ENCODE measurements around the gene ANKUB1.

DNA sequence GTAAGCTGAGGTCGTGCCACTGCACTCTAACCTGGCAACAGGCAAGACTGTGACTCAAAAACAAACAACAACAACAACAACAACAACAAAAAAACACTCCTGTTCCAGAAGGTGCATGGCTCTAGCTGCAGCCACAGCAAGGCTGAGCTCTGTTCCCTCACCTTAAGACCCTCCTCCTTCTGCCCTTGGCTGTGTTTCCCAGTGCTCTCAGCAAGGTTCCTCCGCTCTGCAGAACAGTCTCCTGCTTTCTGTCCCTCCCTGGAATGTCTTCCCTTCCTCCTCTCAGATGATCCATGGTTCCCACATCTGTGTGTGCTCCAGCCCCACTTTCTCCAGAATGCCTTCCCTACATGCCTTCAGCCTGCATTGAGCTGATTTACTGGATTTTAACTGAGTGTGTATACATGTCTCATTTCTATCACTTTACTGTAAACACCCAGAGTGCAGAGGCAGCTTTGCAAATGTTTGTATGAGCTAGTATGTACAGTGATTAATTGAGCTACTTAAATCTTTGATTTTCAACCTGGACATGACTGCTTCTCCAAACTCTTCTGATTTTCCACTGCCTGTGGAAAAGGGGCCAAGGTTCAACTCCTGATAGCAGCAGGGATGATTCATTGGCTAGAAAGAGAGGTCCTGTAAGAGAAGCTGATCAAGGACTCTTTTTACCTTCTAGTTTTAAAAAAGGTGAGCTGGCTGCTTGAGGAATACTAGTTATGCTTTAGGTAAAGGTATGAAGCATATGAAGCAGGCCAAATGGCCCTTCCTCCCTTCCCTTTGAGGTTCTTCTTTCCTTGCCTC lies 14.7 kb downstream of the ANKUB1 start:
- TF ChIP-seq, protein P1, sequence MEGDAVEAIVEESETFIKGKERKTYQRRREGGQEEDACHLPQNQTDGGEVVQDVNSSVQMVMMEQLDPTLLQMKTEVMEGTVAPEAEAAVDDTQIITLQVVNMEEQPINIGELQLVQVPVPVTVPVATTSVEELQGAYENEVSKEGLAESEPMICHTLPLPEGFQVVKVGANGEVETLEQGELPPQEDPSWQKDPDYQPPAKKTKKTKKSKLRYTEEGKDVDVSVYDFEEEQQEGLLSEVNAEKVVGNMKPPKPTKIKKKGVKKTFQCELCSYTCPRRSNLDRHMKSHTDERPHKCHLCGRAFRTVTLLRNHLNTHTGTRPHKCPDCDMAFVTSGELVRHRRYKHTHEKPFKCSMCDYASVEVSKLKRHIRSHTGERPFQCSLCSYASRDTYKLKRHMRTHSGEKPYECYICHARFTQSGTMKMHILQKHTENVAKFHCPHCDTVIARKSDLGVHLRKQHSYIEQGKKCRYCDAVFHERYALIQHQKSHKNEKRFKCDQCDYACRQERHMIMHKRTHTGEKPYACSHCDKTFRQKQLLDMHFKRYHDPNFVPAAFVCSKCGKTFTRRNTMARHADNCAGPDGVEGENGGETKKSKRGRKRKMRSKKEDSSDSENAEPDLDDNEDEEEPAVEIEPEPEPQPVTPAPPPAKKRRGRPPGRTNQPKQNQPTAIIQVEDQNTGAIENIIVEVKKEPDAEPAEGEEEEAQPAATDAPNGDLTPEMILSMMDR (IDR thresholded peaks at IDR 0.05), result no peak
- TF ChIP-seq EZH2 (IDR thresholded peaks at IDR 0.05; ENCODE audit: borderline replicate concordance, insufficient read depth, low read depth, low read length, poor library complexity, severe bottlenecking), result no peak
